ENCODE results near the gene AMH.

GRCh38 chr19:2277138-2277537 lies 28.0 kb downstream of the AMH start:
- TF ChIP-seq CTCF (IDR thresholded peaks at IDR 0.05) (no peak), POLR2A (IDR thresholded peaks at IDR 0.05) (no peak)

Measured in ovary (tissue), 3 donors.